ENCODE measurements around the gene SRSF11. TPM values are rescaled to one million over a fixed set of nuclear protein-coding genes. Genes with fewer than 3 reads are reported as not detected.

Gene SRSF11
- total RNA-seq, 2 donors from 2014 or later: 227 to 232 TPM

DNA sequence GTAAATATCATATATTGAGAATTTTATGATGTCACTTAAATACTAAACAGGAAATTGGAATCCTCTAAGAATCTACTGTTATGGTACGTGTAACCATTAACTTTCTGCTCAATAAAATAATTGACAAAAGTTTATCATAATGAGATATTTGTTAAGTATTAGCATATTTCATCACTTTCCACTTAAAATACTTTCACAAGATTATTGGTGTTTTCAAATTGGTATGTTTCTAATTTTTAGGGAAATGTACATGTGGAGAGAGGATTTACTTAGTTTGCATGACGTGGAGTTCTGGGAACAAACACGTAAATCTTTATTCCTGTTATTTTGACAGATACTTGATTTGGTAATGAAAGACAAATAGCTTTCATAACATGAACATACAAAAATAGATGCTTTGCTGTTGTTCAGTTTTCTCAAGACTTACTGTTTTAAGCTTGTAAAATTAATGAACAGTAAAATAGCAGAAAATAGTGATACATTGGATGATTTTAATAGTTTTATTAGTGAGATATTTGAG, 1.6 kb downstream of the SRSF11 start:
- H3K27ac Mint-ChIP-seq: no peak overlapping the region
- Histone ChIP-seq H3K9me3 (ENCODE audit: control insufficient read depth, low read length) (no peaks in the 10 kb centered on the region), H3K4me3 (ENCODE audit: low read length) (peak overlapping the region; percentile 98), H3K4me1 (ENCODE audit: control insufficient read depth, insufficient read depth, low read length) (peaks cover 23% of the 10 kb centered on the region), H3K36me3 (ENCODE audit: control insufficient read depth, insufficient read depth, low read length) (peaks cover 43% of the 10 kb centered on the region), H3K27me3 (ENCODE audit: control insufficient read depth, insufficient read depth, low read length, poor library complexity, severe bottlenecking) (no peaks in the 10 kb centered on the region), H3K9ac (ENCODE audit: extremely low read depth, low read length, poor library complexity, severe bottlenecking) (peak overlapping the region; percentile 96), H3K27ac (ENCODE audit: low read depth, low read length) (no peak overlapping the region)
- 67% methylated on average over 2 of the region's 3 CpGs; no CpG with 5 or more reads in 1 of the 2 experiments for WGBS, 2 experiments (ENCODE audit: insufficient coverage in 1 of 2, insufficient read length in 1 of 2)
- H3K36me3 Mint-ChIP-seq (ENCODE audit: low read depth): peaks cover 26% of the 10 kb centered on the region
- H3K4me3 Mint-ChIP-seq: peak overlapping the region; percentile 92
- peaks cover 41% of the 10 kb centered on the region for H3K4me1 Mint-ChIP-seq
- TF ChIP-seq, protein P1, sequence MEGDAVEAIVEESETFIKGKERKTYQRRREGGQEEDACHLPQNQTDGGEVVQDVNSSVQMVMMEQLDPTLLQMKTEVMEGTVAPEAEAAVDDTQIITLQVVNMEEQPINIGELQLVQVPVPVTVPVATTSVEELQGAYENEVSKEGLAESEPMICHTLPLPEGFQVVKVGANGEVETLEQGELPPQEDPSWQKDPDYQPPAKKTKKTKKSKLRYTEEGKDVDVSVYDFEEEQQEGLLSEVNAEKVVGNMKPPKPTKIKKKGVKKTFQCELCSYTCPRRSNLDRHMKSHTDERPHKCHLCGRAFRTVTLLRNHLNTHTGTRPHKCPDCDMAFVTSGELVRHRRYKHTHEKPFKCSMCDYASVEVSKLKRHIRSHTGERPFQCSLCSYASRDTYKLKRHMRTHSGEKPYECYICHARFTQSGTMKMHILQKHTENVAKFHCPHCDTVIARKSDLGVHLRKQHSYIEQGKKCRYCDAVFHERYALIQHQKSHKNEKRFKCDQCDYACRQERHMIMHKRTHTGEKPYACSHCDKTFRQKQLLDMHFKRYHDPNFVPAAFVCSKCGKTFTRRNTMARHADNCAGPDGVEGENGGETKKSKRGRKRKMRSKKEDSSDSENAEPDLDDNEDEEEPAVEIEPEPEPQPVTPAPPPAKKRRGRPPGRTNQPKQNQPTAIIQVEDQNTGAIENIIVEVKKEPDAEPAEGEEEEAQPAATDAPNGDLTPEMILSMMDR (conservative IDR thresholded peaks at IDR 0.05): no peak
- DNase-seq: no peak
- H3K27me3 Mint-ChIP-seq (ENCODE audit: insufficient read depth): no peaks in the 10 kb centered on the region
- no peaks in the 10 kb centered on the region for H3K9me3 Mint-ChIP-seq

DNA sequence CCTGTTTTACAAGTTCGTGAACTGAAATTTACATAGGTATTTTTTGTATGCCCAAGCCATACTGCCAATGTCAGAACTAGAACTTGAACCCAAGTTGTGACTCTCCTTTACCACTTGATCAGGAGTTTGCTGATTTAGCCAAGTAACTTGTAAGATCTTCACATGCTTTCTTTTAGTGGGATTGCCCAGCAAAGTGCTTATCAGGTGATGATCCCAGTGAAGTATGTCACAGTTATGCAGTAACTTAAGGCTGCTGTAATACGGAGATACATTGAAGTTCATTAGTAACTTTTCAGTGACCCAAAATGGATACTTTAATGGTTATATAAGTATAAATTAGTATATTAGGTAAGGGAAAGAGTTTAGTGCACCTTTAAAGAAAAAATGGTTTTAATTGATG, 3.8 kb downstream of the SRSF11 start:
- Histone ChIP-seq H3K9me3 (ENCODE audit: control insufficient read depth, low read length) (no peaks in the 10 kb centered on the region), H3K4me1 (ENCODE audit: control insufficient read depth, insufficient read depth, low read length) (peaks cover 23% of the 10 kb centered on the region), H3K27ac (ENCODE audit: low read depth, low read length) (no peak overlapping the region), H3K27me3 (ENCODE audit: control insufficient read depth, insufficient read depth, low read length, poor library complexity, severe bottlenecking) (no peaks in the 10 kb centered on the region), H3K9ac (ENCODE audit: extremely low read depth, low read length, poor library complexity, severe bottlenecking) (no peak overlapping the region), H3K4me3 (ENCODE audit: low read length) (peak overlapping the region; percentile 98), H3K36me3 (ENCODE audit: control insufficient read depth, insufficient read depth, low read length) (peaks cover 64% of the 10 kb centered on the region)
- no peak overlapping the region for H3K4me3 Mint-ChIP-seq
- no peaks in the 10 kb centered on the region for H3K9me3 Mint-ChIP-seq
- TF ChIP-seq, protein P1 (conservative IDR thresholded peaks at IDR 0.05): no peak
- no peak for DNase-seq
- WGBS, 2 experiments (ENCODE audit: insufficient coverage in 1 of 2, insufficient read length in 1 of 2): 71 to 88% methylated on average over 2 of the region's 2 CpGs
- H3K4me1 Mint-ChIP-seq: peaks cover 41% of the 10 kb centered on the region
- H3K27ac Mint-ChIP-seq: peak overlapping the region; percentile 46
- H3K36me3 Mint-ChIP-seq (ENCODE audit: low read depth): peaks cover 40% of the 10 kb centered on the region
- H3K27me3 Mint-ChIP-seq (ENCODE audit: insufficient read depth): no peaks in the 10 kb centered on the region

DNA sequence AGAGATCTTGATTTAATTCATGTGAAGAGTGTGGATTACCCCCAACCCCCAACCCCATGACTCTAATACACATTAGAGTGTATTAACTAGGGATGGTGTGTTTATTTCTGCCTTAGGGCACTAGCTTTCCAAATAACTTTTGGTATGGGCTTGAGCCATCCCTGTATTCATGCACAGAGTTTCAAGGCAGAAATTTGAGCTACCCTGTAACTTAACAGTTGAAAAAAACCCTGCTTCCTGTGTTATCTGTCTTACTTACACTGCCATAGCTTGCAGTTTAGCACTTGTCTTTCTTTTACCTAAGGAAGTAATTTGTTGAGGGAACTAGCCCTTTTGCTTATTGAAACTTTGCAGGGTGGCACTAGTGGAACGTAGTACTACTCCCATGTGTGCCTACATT, 6.3 kb downstream of the SRSF11 start:
- TF ChIP-seq, protein P1 (conservative IDR thresholded peaks at IDR 0.05): no peak

More for the DNA sequence above, 6.3 kb downstream of the SRSF11 start:
- H3K36me3 Mint-ChIP-seq (ENCODE audit: low read depth): peaks cover 62% of the 10 kb centered on the region
- H3K4me3 Mint-ChIP-seq: no peak overlapping the region
- Histone ChIP-seq H3K4me3 (ENCODE audit: low read length) (no peak overlapping the region), H3K27me3 (ENCODE audit: control insufficient read depth, insufficient read depth, low read length, poor library complexity, severe bottlenecking) (no peaks in the 10 kb centered on the region), H3K9me3 (ENCODE audit: control insufficient read depth, low read length) (no peaks in the 10 kb centered on the region), H3K9ac (ENCODE audit: extremely low read depth, low read length, poor library complexity, severe bottlenecking) (no peak overlapping the region), H3K27ac (ENCODE audit: low read depth, low read length) (no peak overlapping the region), H3K4me1 (ENCODE audit: control insufficient read depth, insufficient read depth, low read length) (peaks cover 23% of the 10 kb centered on the region), H3K36me3 (ENCODE audit: control insufficient read depth, insufficient read depth, low read length) (peaks cover 82% of the 10 kb centered on the region)
- H3K27me3 Mint-ChIP-seq (ENCODE audit: insufficient read depth): no peaks in the 10 kb centered on the region
- H3K9me3 Mint-ChIP-seq: no peaks in the 10 kb centered on the region
- peak overlapping the region; percentile 82 for H3K27ac Mint-ChIP-seq
- DNase-seq: no peak
- peaks cover 39% of the 10 kb centered on the region for H3K4me1 Mint-ChIP-seq
- WGBS, 2 experiments (ENCODE audit: insufficient coverage in 1 of 2, insufficient read length in 1 of 2): 90% methylated on average over 1 of the region's 1 CpG; no CpG with 5 or more reads in 1 of the 2 experiments
